Tibial nerve (tissue), 4 donors: Measurements from ENCODE around the gene ITGAD. TPM values are rescaled to one million over a fixed set of nuclear protein-coding genes. Genes with fewer than 3 reads are reported as not detected.
A peak's percentile ranks its signal among the peaks of the same experiment; 100 is the strongest.

ENCODE experiments used
- DNase-seq, 2 donors: peaks; one replicate each; pipeline ENCODE4 v3.0.0-alpha.2; 2019; ENCODE audit warnings: low spot score in 2 of 2
- H3K27ac ChIP-seq, 4 donors: fragments of 200-600 bp; sonication (generic) in 3 of 4; one replicate each; pipeline ENCODE4 v1.5.1; 2017 to 2019; ENCODE audit warnings: mild to moderate bottlenecking in 1 of 4
- H3K27me3 ChIP-seq, 2 donors: fragments of 200-600 bp; sonication (generic) in 1 of 2; one replicate each; pipeline versions ENCODE4 v1.5.1 to v1.6.0; 2017 to 2019
- H3K36me3 ChIP-seq, 3 donors: fragments of 200-600 bp; sonication (generic); one replicate each; pipeline ENCODE4 v1.5.1; 2018 to 2019
- H3K4me1 ChIP-seq, 4 donors: fragments of 200-600 bp; sonication (generic) in 3 of 4; one replicate each; pipeline ENCODE4 v1.5.1; 2017 to 2019
- H3K4me3 ChIP-seq, 4 donors: fragments of 200-600 bp; sonication (generic) in 3 of 4; one replicate each; pipeline ENCODE4 v1.5.1; 2017 to 2019; ENCODE audit warnings: mild to moderate bottlenecking in 1 of 4, moderate library complexity in 1 of 4
- H3K9me3 ChIP-seq, 4 donors: fragments of 200-600 bp; sonication (generic) in 3 of 4; one replicate each; pipeline ENCODE4 v1.5.1; 2017 to 2019
- EP300 ChIP-seq, 2 donors: sonication (generic); formaldehyde crosslinking; IDR thresholded peaks; one replicate each; pipeline ENCODE4 v1.6.1; 2017; ENCODE audit warnings: antibody characterized with exemption in 2 of 2, mild to moderate bottlenecking in 1 of 2
- POLR2A ChIP-seq, 2 donors: fragments of 450-650 bp; IDR thresholded peaks; one replicate each; pipeline ENCODE4 v1.6.1; 2017; ENCODE audit warnings: antibody characterized with exemption in 2 of 2, mild to moderate bottlenecking in 2 of 2, moderate library complexity in 2 of 2
- WGBS, 2 donors: methylation state at CpG; one replicate each; pipeline ENCODE4 v1.1.5; 2018; 5-methylcytosine and 5-hydroxymethylcytosine counted together
- total RNA-seq, 4 donors: library from RNA; depleted of rRNA; stranded (reverse); fragments of >200 nt; gene quantifications; one replicate each; pipeline ENCODE4 v1.1.0, GENCODE V29; 2016
- TF ChIP-seq, protein P1 (sequence below), 5 experiments: fragments of 200-600 bp in 3 of 5; fragments of 450-650 bp in 2 of 5; sonication (generic) in 3 of 5; IDR thresholded peaks; one replicate each; pipeline ENCODE4 v1.5.1; 2016 to 2019; ENCODE audit warnings: antibody characterized with exemption in 5 of 5, mild to moderate bottlenecking in 3 of 5, moderate library complexity in 2 of 5

ITGAD gene
- total RNA-seq, 4 donors from 2014 or later, result under 0.01 to 0.22 TPM; not detected in 2

DNA sequence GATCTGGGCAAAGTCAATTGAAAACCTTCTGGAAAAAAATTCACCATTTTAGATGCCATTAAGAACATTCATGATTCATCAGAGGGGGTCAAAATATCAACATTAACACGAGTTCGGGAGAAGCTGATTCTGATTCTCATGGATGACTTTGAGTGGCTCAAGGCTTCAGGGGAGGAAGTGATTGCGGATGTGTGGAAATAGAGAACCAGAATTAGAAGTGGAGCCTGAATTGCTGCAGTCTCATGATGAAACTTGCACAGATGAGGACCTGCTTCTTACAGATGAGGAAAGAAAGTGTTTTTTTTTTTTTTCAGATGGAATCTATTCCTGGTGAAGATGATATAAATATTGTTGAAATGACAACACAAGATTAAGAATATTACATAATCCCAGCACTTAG lies 25.3 kb upstream of the ITGAD start:
- no peak for DNase-seq
- WGBS, 2 donors, result 75 to 77% methylated on average over 3 of the region's 3 CpGs
- peak in 1 of 2 donors; percentile 70 for TF ChIP-seq EP300 (IDR thresholded peaks at IDR 0.05)
- TF ChIP-seq, protein P1, sequence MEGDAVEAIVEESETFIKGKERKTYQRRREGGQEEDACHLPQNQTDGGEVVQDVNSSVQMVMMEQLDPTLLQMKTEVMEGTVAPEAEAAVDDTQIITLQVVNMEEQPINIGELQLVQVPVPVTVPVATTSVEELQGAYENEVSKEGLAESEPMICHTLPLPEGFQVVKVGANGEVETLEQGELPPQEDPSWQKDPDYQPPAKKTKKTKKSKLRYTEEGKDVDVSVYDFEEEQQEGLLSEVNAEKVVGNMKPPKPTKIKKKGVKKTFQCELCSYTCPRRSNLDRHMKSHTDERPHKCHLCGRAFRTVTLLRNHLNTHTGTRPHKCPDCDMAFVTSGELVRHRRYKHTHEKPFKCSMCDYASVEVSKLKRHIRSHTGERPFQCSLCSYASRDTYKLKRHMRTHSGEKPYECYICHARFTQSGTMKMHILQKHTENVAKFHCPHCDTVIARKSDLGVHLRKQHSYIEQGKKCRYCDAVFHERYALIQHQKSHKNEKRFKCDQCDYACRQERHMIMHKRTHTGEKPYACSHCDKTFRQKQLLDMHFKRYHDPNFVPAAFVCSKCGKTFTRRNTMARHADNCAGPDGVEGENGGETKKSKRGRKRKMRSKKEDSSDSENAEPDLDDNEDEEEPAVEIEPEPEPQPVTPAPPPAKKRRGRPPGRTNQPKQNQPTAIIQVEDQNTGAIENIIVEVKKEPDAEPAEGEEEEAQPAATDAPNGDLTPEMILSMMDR (IDR thresholded peaks at IDR 0.05), result no peak
- no peak for TF ChIP-seq POLR2A (IDR thresholded peaks at IDR 0.05)

GRCh38 chr16:31371008-31371407 lies 22.1 kb upstream of the ITGAD start:
- WGBS, 2 donors, result 92 to 96% methylated on average over 8 to 10 of the region's 12 CpGs

More for the DNA sequence above, 25.3 kb upstream of the ITGAD start:
- Histone ChIP-seq H3K4me1 (no peaks in the 10 kb centered on the region), H3K27me3 (no peaks in the 10 kb centered on the region), H3K4me3 (no peak overlapping the region), H3K27ac (no peak overlapping the region), H3K9me3 (peaks cover 0 to 5% (median 0%) of the 10 kb centered on the region in 4 donors), H3K36me3 (no peaks in the 10 kb centered on the region)

GRCh38 chr16:31371619-31372484 lies 21.3 kb upstream of the ITGAD start:
- DNase-seq, result no peak
- TF ChIP-seq EP300 (IDR thresholded peaks at IDR 0.05) (no peak), POLR2A (IDR thresholded peaks at IDR 0.05) (no peak)
- TF ChIP-seq, protein P1 (IDR thresholded peaks at IDR 0.05), result no peak
- no peaks in the 10 kb centered on the region for H3K36me3 ChIP-seq
- no peak overlapping the region for H3K27ac ChIP-seq
- WGBS, 2 donors, result 79 to 82% methylated on average over 42 of the region's 42 CpGs
- H3K27me3 ChIP-seq, result no peaks in the 10 kb centered on the region
- H3K9me3 ChIP-seq, result peaks cover 0 to 20% (median 0%) of the 10 kb centered on the region in 4 donors
- no peak overlapping the region for H3K4me3 ChIP-seq
- no peaks in the 10 kb centered on the region for H3K4me1 ChIP-seq

More at GRCh38 chr16:31371008-31371407, 22.1 kb upstream of the ITGAD start:
- Histone ChIP-seq H3K4me3 (no peak overlapping the region), H3K9me3 (peaks cover 0 to 20% (median 0%) of the 10 kb centered on the region in 4 donors), H3K4me1 (no peaks in the 10 kb centered on the region), H3K27ac (no peak overlapping the region), H3K36me3 (no peaks in the 10 kb centered on the region), H3K27me3 (no peaks in the 10 kb centered on the region)
- DNase-seq, result no peak
- TF ChIP-seq POLR2A (IDR thresholded peaks at IDR 0.05), result no peak
- TF ChIP-seq, protein P1 (IDR thresholded peaks at IDR 0.05), result no peak
- no peak for TF ChIP-seq EP300 (IDR thresholded peaks at IDR 0.05)

GRCh38 chr16:31373235-31373634 lies 19.9 kb upstream of the ITGAD start:
- 80% methylated on average over 14 of the region's 14 CpGs for WGBS, 2 donors

DNA sequence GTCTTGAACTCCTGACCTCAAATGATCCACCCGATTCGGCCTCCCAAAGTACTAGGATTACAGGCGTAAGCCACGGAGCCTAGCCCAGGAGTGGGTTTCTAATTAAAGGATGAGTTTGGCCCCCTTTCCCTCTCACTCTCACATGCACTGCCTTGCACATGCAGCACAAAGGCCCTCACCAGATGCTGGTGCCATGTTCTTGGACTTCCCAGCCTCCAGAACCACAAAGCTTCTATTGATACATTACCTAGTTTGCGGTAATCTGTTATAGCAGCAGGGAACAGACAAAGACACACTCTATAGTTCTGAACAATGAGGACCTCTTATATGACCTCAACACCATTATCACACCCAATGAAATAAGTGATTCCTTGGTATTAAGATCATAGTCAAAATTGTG lies 17.9 kb upstream of the ITGAD start:
- no peak overlapping the region for H3K27ac ChIP-seq
- no peak for DNase-seq
- H3K27me3 ChIP-seq, result no peaks in the 10 kb centered on the region
- no peaks in the 10 kb centered on the region for H3K36me3 ChIP-seq
- TF ChIP-seq EP300 (IDR thresholded peaks at IDR 0.05), result no peak
- WGBS, 2 donors, result 88 to 90% methylated on average over 5 of the region's 5 CpGs
- peaks cover 0 to 20% (median 0%) of the 10 kb centered on the region in 4 donors for H3K9me3 ChIP-seq
- H3K4me3 ChIP-seq, result no peak overlapping the region
- no peaks in the 10 kb centered on the region for H3K4me1 ChIP-seq

More at GRCh38 chr16:31373235-31373634, 19.9 kb upstream of the ITGAD start:
- no peak for DNase-seq
- H3K4me3 ChIP-seq, result no peak overlapping the region
- no peak for TF ChIP-seq POLR2A (IDR thresholded peaks at IDR 0.05)
- H3K9me3 ChIP-seq, result peaks cover 0 to 20% (median 0%) of the 10 kb centered on the region in 4 donors
- no peaks in the 10 kb centered on the region for H3K36me3 ChIP-seq
- no peaks in the 10 kb centered on the region for H3K4me1 ChIP-seq
- H3K27ac ChIP-seq, result no peak overlapping the region
- no peaks in the 10 kb centered on the region for H3K27me3 ChIP-seq

DNA sequence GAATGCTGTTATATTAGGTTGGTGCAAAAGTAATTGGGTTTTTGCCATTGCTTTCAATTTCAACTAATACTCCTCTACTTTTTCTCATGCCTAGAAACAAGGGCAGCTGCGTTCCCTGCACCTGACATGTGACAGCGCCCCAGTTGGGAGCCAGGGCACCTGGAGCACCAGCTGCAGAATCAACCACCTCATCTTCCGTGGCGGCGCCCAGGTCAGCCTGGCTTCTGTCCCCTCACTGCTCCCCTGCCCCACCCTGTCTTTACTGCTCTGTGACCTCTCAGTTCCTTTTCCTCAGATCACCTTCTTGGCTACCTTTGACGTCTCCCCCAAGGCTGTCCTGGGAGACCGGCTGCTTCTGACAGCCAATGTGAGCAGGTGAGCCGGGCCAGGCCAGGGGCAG lies 16.4 kb upstream of the ITGAD start:
- DNase-seq, result no peak
- Histone ChIP-seq H3K9me3 (peaks cover 0 to 20% (median 0%) of the 10 kb centered on the region in 4 donors), H3K27me3 (no peaks in the 10 kb centered on the region), H3K27ac (no peak overlapping the region), H3K4me1 (no peaks in the 10 kb centered on the region), H3K4me3 (no peak overlapping the region), H3K36me3 (no peaks in the 10 kb centered on the region)
- 82% methylated on average over 8 of the region's 8 CpGs for WGBS, 2 donors
- TF ChIP-seq, protein P1 (IDR thresholded peaks at IDR 0.05), result no peak
- TF ChIP-seq POLR2A (IDR thresholded peaks at IDR 0.05) (no peak), EP300 (IDR thresholded peaks at IDR 0.05) (no peak)
